GM18861 (cell line): Measurements from ENCODE around the gene LTBP1.

Source experiments
- ATAC-seq: cut with Tn5 transposase; IDR thresholded peaks from one replicate; pipeline ENCODE4 v1.9.1; 2021; ENCODE audit not compliant: unreplicated experiment

LTBP1 gene

GRCh38 chr2:33247365-33247764, 300.6 kb downstream of the LTBP1 start:
- no peak for ATAC-seq

GRCh38 chr2:33250417-33251029, 303.8 kb downstream of the LTBP1 start:
- no peak for ATAC-seq

- ATAC-seq, result no peak
Measured at GRCh38 chr2:33256162-33256755, 309.5 kb downstream of the LTBP1 start.

- ATAC-seq, result no peak
Measured at GRCh38 chr2:33258387-33258786, 311.6 kb downstream of the LTBP1 start.

GRCh38 chr2:33262097-33262496, 315.3 kb downstream of the LTBP1 start:
- ATAC-seq, result no peak

- ATAC-seq, result no peak
Measured at GRCh38 chr2:33264766-33265165, 318.0 kb downstream of the LTBP1 start.

- ATAC-seq, result no peak
Measured at GRCh38 chr2:33265584-33266338, 319.0 kb downstream of the LTBP1 start.

GRCh38 chr2:33266467-33266866, 319.7 kb downstream of the LTBP1 start:
- no peak for ATAC-seq

GRCh38 chr2:33267043-33267442, 320.3 kb downstream of the LTBP1 start:
- ATAC-seq, result no peak

GRCh38 chr2:33267756-33268155, 321.0 kb downstream of the LTBP1 start:
- no peak for ATAC-seq

GRCh38 chr2:33268246-33268831, 321.6 kb downstream of the LTBP1 start:
- ATAC-seq, result no peak

- ATAC-seq, result peak; percentile 96
Measured at GRCh38 chr2:33272001-33272400, 325.2 kb downstream of the LTBP1 start.

GRCh38 chr2:33273479-33273878, 326.7 kb downstream of the LTBP1 start:
- no peak for ATAC-seq

- ATAC-seq, result no peak
Measured at GRCh38 chr2:33274524-33274923, 327.8 kb downstream of the LTBP1 start.

- no peak for ATAC-seq
Measured at GRCh38 chr2:33275689-33276444, 329.1 kb downstream of the LTBP1 start.

GRCh38 chr2:33277002-33277426, 330.3 kb downstream of the LTBP1 start:
- no peak for ATAC-seq

GRCh38 chr2:33278245-33278943, 331.6 kb downstream of the LTBP1 start:
- no peak for ATAC-seq

GRCh38 chr2:33284287-33284686, 337.5 kb downstream of the LTBP1 start:
- no peak for ATAC-seq

- ATAC-seq, result no peak
Measured at GRCh38 chr2:33287507-33288005, 340.8 kb downstream of the LTBP1 start.

GRCh38 chr2:33288011-33288410, 341.3 kb downstream of the LTBP1 start:
- no peak for ATAC-seq
